HG02840 (cell line): ENCODE measurements around the gene DDX31.
"Not testable (repeated sequence)": the region's sequence is repeated elsewhere in the genome, so short reads cannot be mapped to it uniquely, and the experiment has no call there.

Experiments
- ATAC-seq: cut with Tn5 transposase; IDR thresholded peaks from one replicate; pipeline ENCODE4 v1.9.1; 2021; ENCODE audit warnings: mild to moderate bottlenecking, moderate library complexity, moderate number of reproducible peaks; ENCODE audit not compliant: unreplicated experiment, low FRiP score

The DDX31 gene

DNA sequence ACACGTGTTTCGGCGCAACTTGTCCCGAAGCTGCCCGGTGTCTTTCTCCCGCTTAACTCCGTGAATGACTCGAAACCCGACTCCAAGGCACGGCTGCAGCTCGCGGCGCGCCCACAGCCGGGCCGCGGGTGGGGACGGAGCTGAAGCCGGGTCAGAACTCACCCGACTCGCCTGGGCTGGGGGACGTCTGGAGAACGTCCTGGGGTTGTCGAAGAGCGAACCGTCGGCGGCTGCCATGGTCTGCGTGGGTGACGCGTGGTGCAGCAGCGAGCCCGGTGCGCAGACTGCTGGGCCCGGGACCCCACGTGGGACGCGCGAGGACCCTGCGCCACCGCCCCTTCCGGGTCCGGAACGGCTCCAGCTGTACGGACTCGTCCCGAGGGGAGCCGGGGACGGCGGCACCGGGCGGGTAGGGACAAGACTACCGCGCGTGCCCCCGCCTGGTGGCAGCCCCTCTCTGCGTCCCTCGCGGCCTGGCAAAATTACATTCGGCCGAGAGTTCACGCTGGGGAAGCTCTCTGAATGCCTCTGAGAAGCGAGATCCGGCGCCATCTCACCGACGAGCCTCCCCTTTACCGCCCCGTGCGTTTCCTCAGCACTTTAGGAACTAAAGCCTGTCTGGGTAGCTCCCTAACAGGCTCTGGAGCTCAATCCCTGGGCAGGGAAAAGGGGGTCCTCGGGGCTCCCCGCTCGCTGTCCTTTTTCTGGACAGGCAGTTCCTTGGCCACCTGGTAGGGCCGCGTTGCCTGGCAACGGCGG, at the start of gene DDX31:
Gene DDX31 (minus strand): TSS at position 286 of the 759 bp plus-strand sequence. CDS start 49 bp downstream, at position 237.
- ATAC-seq = peak; percentile 59

DNA sequence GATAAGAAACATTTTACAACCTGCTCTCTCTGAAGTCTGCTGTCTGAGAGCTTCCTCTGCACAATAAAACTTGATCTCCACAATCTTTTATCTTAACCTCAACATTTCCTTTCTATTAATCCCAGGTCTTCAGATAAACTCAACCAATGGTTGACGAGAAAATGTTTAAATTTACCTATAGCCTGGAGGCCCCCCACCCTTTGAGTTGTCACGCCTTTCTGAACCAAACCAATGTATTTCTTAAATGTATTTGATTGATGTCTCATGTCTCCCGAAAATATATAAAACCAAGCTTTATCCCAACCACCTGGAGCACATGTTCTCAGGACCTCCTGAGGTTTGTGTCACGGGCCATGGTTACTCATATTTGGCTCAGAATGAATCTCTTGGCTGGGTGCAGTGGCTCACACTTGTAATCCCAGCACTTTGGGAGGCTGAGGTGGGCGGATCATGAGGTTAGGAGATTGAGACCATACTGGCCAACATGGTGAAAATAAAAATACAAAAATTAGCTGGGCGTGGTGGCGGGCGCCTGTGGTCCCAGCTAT, 48.7 kb upstream of the DDX31 start:
- ATAC-seq = not testable (repeated sequence)

DNA sequence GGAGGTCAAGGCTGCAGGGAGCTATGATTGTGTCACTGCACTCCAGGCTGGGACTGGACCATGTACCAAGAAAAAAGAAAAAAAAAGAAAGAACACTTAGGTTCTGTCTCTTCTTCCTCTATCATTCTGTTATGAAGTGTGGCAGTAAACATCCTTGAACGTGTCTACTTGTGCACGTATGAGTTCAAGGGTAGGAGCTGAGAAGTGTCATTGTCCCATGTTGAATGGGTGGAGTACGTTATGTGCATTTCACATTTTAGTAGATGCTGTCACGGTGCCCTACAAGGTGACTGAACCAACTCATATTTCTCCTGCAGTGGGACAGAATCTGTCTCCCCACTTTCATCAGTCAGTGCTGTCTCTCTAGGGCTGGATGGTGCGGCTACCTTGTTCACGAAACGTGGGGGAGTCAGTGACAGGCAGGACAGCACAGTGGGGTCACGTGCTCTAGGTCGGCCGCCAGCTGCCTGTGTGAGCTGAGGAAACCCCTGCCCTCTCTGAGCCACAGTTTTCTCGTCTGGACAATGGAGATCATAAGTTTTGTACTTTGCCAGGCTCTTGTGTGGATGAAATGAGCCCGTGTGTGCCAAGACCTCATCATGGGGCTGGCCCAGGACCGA, 47.7 kb upstream of the DDX31 start:
- ATAC-seq = no peak

- no peak for ATAC-seq
Measured at GRCh38 chr9:132716007-132716406, 46.2 kb upstream of the DDX31 start.

- no peak for ATAC-seq
Measured at GRCh38 chr9:132712753-132713152, 43.0 kb upstream of the DDX31 start.

DNA sequence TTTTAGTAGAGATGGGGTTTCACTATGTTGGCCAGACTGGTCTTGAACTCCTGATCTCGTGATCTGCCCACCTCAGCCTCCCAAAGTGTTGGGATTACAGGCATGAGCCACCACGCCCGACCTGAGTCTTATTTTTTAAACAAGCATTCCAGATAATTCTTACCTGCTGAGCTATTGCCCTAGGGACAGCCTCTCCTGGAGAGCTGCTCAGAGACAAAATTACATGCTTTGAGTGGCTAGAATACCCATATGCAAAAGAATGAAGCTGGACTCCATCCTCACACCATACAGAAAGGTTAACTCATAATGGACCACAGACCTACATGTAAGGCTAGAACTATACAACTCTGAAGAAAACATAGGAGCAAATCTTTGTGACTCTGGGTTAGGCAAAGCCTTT, 42.1 kb upstream of the DDX31 start:
- ATAC-seq = no peak

- ATAC-seq = not testable (repeated sequence)
Measured at GRCh38 chr9:132711152-132711551, 41.4 kb upstream of the DDX31 start.

GRCh38 chr9:132710333-132710732, 40.5 kb upstream of the DDX31 start:
- ATAC-seq = no peak

GRCh38 chr9:132708769-132709430, 39.1 kb upstream of the DDX31 start:
- no peak for ATAC-seq

- no peak for ATAC-seq
Measured at GRCh38 chr9:132708239-132708638, 38.5 kb upstream of the DDX31 start.

- no peak for ATAC-seq
Measured at GRCh38 chr9:132703336-132703735, 33.6 kb upstream of the DDX31 start.

DNA sequence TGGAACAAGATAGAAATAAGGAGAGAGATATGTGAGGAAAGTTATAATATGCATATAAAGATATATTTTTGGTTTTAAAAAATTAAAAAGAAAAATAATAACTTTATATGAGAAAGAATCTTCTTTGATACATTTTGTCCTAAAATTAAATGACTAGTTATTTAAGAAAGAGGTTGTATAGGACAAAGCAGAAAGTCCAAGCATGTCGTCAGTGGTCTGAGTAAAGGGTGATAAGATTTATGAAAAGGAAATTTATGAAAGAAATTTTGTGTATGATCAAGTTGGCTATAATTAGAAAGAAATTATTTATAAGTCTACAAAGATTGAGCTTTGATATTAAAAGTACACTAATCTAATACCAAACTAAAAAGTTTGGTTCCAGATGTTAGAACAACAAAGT, 32.5 kb upstream of the DDX31 start:
- ATAC-seq = no peak

DNA sequence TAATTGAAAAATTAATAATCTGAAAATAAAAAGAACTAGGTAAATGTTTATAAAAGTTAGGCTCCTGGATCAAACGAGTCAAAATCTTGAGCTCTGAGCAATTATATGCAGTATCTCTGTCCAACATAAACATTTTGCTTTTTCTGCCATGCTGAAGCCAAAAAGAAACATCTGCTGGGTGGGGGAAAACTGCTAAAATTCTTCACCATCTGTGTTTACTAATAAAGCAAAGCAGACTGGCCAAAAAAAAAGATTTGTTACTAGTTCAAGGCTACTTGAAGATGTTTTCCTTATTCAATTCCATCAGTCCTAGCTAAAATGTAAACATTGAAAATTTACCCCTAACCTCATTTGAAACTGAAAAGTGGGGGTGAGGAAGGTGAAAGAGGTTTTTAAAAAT, 30.2 kb upstream of the DDX31 start:
- no peak for ATAC-seq

DNA sequence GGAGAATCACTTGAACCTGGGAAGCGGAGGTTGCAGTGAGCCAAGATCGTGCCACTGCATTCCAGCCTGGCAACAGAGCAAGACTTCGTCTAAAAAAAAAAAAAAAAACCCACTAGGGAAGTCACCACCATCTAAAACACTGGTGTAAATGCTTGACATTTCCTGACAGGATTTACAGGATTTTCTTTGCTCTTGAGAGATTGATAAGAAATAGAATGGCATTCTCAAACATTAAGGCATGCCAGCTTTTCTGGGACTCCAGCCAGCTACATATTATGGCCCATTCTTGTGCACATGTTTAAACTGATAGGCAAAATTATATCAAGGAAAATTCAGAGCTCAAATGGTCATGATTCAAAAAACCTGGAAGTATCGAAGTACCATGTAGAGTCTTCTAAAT, 29.2 kb upstream of the DDX31 start:
- ATAC-seq = no peak

- ATAC-seq = no peak
Measured at GRCh38 chr9:132697230-132697629, 27.4 kb upstream of the DDX31 start.

DNA sequence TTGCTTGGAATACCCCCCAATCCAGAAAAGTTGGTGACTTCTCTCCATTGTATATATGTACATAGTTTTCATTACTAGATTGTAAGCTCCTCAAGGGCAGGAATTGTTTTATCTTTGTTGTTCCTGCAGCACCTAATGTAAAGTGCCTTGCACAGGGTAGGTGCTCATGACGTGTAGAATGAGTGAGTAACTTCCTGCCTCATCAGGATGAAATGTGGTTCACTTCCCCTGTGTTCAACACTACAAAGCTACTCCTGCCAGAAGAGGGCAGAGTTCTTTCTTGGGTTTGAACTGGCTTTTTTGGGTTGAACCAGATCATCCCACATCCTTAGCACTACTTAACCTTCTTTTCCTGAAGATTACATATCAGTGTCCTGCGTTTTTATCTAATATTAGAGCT, 24.4 kb upstream of the DDX31 start:
- no peak for ATAC-seq

GRCh38 chr9:132690696-132691095, 20.9 kb upstream of the DDX31 start:
- ATAC-seq = no peak

GRCh38 chr9:132683873-132684272, 14.1 kb upstream of the DDX31 start:
- no peak for ATAC-seq

DNA sequence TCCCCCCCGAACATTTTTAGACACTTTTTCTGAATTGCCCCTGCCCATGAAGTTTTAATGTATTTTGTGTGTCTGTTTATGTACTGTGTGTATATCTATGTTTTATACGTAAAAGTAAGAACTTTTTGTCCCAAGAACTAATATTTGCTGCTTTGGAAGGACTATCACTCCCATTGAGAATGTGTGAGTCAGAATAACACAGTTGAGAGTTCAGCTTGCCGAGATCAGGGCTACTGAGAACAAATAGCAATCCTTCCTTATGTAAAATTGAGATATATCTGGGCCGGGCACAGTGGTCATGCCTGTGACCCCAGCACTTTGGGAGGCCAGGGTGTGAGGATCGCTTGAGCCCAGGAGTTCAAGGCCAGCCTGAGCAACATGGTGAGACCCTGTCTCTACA, 11.8 kb upstream of the DDX31 start:
- ATAC-seq = no peak

DNA sequence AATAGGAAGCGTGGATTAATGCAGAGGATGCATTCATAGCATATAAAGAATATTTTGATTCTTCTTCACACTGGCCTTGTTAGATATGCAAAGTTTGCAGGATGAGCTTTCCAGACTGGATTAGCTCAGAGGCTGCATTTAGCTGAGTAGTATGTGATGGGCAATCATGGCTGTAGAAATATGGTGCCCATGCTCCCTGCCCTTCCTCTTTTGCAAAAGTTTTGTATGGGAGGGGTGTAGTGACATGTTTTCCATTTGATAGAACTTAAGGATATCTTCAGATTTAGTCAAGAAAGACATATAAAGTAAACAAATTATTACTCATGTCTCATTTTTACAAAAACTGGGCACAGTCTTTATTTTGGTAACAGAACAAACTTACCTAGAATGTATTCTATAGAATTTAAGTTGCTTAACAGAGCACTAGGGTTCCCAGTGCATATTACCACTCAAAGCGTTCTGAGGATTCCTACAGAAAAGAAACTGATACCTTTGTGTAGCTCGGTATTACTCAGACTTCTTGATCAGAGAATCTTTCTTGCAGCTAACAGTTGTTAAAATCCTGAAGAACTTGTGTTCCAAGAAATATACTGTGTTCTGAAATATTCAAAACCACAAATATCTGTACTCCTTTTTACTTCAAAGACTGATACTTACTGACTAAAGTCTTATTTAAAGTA, 10.3 kb upstream of the DDX31 start:
- ATAC-seq = no peak

DNA sequence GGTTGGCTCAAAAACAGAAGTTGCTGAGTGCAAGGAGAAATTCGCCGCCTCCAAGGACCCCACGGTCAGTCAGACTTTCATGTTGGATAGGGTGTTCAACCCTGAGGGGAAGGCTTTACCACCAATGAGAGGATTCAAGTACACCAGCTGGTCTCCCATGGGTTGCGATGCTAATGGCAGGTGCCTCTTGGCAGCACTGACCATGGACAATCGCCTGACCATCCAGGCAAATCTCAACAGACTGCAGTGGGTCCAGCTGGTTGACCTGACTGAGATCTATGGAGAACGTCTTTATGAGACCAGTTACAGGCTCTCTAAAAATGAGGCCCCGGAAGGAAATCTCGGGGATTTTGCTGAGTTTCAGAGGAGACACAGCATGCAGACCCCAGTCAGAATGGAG, 8.2 kb upstream of the DDX31 start:
- no peak for ATAC-seq
